HepG2 (cell line): ENCODE measurements around the gene CMTM1. TPM values are rescaled to one million over a fixed set of nuclear protein-coding genes. Genes with fewer than 3 reads are reported as not detected.

Experiments
- ATAC-seq: fragments of 200-7000 bp; cut with Tn5 transposase; 3 replicates; pipeline ENCODE4 v1.9.1; 2020; ENCODE audit warnings: mild to moderate bottlenecking, moderate library complexity
- BruUV-seq: library from RNA; stranded (reverse); fragments of 400-500 nt; replicated peaks from 2 replicates; lab custom pipeline; 2021; lab: Mats Ljungman, UMichigan
- CTCF ChIA-PET: fragments of 300-600 bp; formaldehyde crosslinking; extraction: SDS; loops from one replicate; lab custom pipeline; 2021; ENCODE audit warnings: low total read pairs, inconsistent platforms, low intra/inter-chr PET ratio; lab: Yijun Ruan, JAX
- POLR2A ChIA-PET: fragments of 350-600 bp; sonication (Branson Sonifier 250); formaldehyde crosslinking; loops from one replicate; lab custom pipeline; 2020; ENCODE audit warnings: antibody characterized with exemption, inconsistent platforms; lab: Yijun Ruan, JAX
- DNase-seq: peaks from one replicate; pipeline ENCODE4 v3.0.0-alpha.2; 2015; ENCODE audit warnings: low spot score
- FAIRE-seq: peaks from 3 replicates; lab custom pipeline; 2011; peaks lifted over from hg19 to GRCh38; lab: Jason Lieb, UNC
- H2AFZ ChIP-seq: one replicate; pipeline ENCODE4 v1.6.1; 2011; ENCODE audit warnings: low read length, inconsistent platforms
- H3K27ac ChIP-seq: fragments of 300-600 bp; 3 replicates; pipeline ENCODE4 v1.8.0; 2011; ENCODE audit warnings: mixed run types, mild to moderate bottlenecking, mixed read lengths, low read length, inconsistent platforms; ENCODE audit not compliant: insufficient read depth; ENCODE audit errors: extremely low read length
- H3K27me3 ChIP-seq, 2 experiments: fragments of 200-600 bp in 1 of 2; 2 replicates in 1 of 2; 3 replicates in 1 of 2; pipeline versions ENCODE4 v1.6.0 to v1.8.0; 2011; ENCODE audit warnings: low read length in 2 of 2, mild to moderate bottlenecking in 2 of 2, moderate library complexity in 2 of 2, inconsistent platforms in 1 of 2; ENCODE audit not compliant: insufficient read depth in 2 of 2, control insufficient read depth in 1 of 2
- H3K36me3 ChIP-seq, 2 experiments: fragments of 200-600 bp in 1 of 2; replicated peaks in 1 of 2; 2 replicates in 1 of 2; 3 replicates in 1 of 2; pipeline versions ENCODE4 v1.5.1 to v1.8.0; 2011; ENCODE audit warnings: low read length in 2 of 2, inconsistent platforms in 1 of 2; ENCODE audit not compliant: insufficient read depth in 2 of 2, control insufficient read depth in 1 of 2
- H3K4me1 ChIP-seq: 2 replicates; pipeline ENCODE4 v1.5.1; 2012; ENCODE audit warnings: low read length, inconsistent platforms; ENCODE audit not compliant: insufficient read depth
- H3K4me2 ChIP-seq: 2 replicates; pipeline ENCODE4 v1.6.0; 2011; ENCODE audit warnings: low read depth, low read length, inconsistent platforms
- H3K4me3 ChIP-seq, 3 experiments: fragments of 200-600 bp in 1 of 3; sonication (generic), shearing (Covaris generic) in 1 of 3; replicated peaks in 1 of 3; 2 replicates each; pipeline ENCODE4 v1.5.1; 2011 to 2016; ENCODE audit warnings: low read length in 3 of 3, inconsistent platforms in 2 of 3, low read depth in 2 of 3, mild to moderate bottlenecking in 2 of 3, control low read depth in 1 of 3, mixed read lengths in 1 of 3; ENCODE audit not compliant: insufficient read depth in 1 of 3
- H3K79me2 ChIP-seq: one replicate; pipeline ENCODE4 v1.6.1; 2011; ENCODE audit warnings: low read length, inconsistent platforms; ENCODE audit not compliant: insufficient read depth
- H3K9ac ChIP-seq: 2 replicates; pipeline ENCODE4 v1.6.0; 2011; ENCODE audit warnings: mild to moderate bottlenecking, low read depth, low read length, inconsistent platforms; ENCODE audit not compliant: insufficient read depth
- H3K9me3 ChIP-seq: 2 replicates; pipeline ENCODE4 v1.5.1; 2012; ENCODE audit warnings: mild to moderate bottlenecking, low read length
- H4K20me1 ChIP-seq: 2 replicates; pipeline ENCODE4 v1.6.0; 2011; ENCODE audit warnings: inconsistent platforms, mild to moderate bottlenecking, low read length, moderate library complexity; ENCODE audit not compliant: insufficient read depth
- ARID2 ChIP-seq: sonication (generic); formaldehyde crosslinking; IDR thresholded peaks from 2 replicates; pipeline ENCODE4 v1.8.1; 2022; ENCODE audit warnings: mild to moderate bottlenecking, missing genetic modification reagents, borderline replicate concordance
- HNF1B ChIP-seq: sonication (generic); formaldehyde crosslinking; IDR thresholded peaks from 2 replicates; pipeline ENCODE4 v1.5.1; 2020; ENCODE audit warnings: mild to moderate bottlenecking, moderate library complexity, missing genetic modification reagents
- MAZ ChIP-seq, 2 experiments: sonication (generic) in 1 of 2; formaldehyde crosslinking in 1 of 2; IDR thresholded peaks; 2 replicates each; pipeline versions ENCODE4 v1.5.0 to v1.6.1; 2012 to 2020; ENCODE audit warnings: low read depth in 2 of 2, mild to moderate bottlenecking in 2 of 2, borderline replicate concordance in 1 of 2, improper control_type of control experiment in 1 of 2, low read length in 1 of 2, missing genetic modification reagents in 1 of 2, moderate library complexity in 1 of 2
- MTERF4 ChIP-seq: sonication (generic); formaldehyde crosslinking; IDR thresholded peaks from 2 replicates; pipeline ENCODE4 v1.8.0; 2023; ENCODE audit warnings: mild to moderate bottlenecking, missing genetic modification reagents
- TOE1 ChIP-seq: sonication (generic); formaldehyde crosslinking; IDR thresholded peaks from 2 replicates; pipeline ENCODE4 v1.4.0; 2020; ENCODE audit warnings: mild to moderate bottlenecking, missing genetic modification reagents
- ZBTB38 ChIP-seq: sonication (generic); formaldehyde crosslinking; IDR thresholded peaks from 2 replicates; pipeline ENCODE4 v1.5.1; 2020; ENCODE audit warnings: mild to moderate bottlenecking, missing genetic modification reagents
- ZNF687 ChIP-seq: sonication (generic); formaldehyde crosslinking; IDR thresholded peaks from 2 replicates; pipeline ENCODE4 v1.5.1; 2020; ENCODE audit warnings: mild to moderate bottlenecking, missing genetic modification reagents, moderate library complexity
- ZNF737 ChIP-seq: sonication (generic); formaldehyde crosslinking; IDR thresholded peaks from 2 replicates; pipeline ENCODE4 v1.5.0; 2020; ENCODE audit warnings: missing genetic modification reagents, mild to moderate bottlenecking, borderline replicate concordance
- ZSCAN21 ChIP-seq: sonication (generic); formaldehyde crosslinking; IDR thresholded peaks from 2 replicates; pipeline ENCODE4 v1.8.0; 2022; ENCODE audit warnings: mild to moderate bottlenecking, missing genetic modification reagents, moderate library complexity, borderline replicate concordance
- WGBS: methylation state at CpG from one replicate; pipeline ENCODE4 v1.1.6; 2017; ENCODE audit warnings: low lambda C conversion rate; 5-methylcytosine and 5-hydroxymethylcytosine counted together
- in situ Hi-C: cut with HindIII; loops from 2 replicates; pipeline ENCODE4 v1.10.0; 2017; ENCODE audit warnings: low pct_unique_long_range_greater_than_20kb; ENCODE audit not compliant: extremely low pct_ligation_motif_present
- intact Hi-C: fragments of 100-400 bp; cut with micrococcal nuclease; formaldehyde crosslinking; loops from one replicate; pipeline ENCODE4 v1.10.0; 2022; ENCODE audit not compliant: unreplicated experiment
- polyA plus RNA-seq, 8 experiments: library from polyadenylated mRNA; depleted of rRNA in 3 of 8; stranded (reverse) in 7 of 8; unstranded in 1 of 8; fragments of >200 nt; fragmentation: Illumina TruSeq in 4 of 8; extraction: Trizol in 4 of 8; gene quantifications; 2 replicates each; pipeline versions ENCODE4 v1.2.1 to v1.2.3, GENCODE V29; 2011 to 2016; ENCODE audit warnings: low read depth in 4 of 8, missing spikeins in 1 of 8, mixed read lengths in 1 of 8; ENCODE audit not compliant: insufficient read depth in 1 of 8
- total RNA-seq, 5 experiments: library from RNA; depleted of rRNA; stranded (reverse); fragments of >200 nt; fragmentation: Illumina TruSeq; extraction: Trizol; gene quantifications; 2 replicates each; pipeline ENCODE4 v1.2.3, GENCODE V29; 2016; ENCODE audit warnings: low read depth in 1 of 5
- TF ChIP-seq, protein P1 (sequence below): sonication (generic); formaldehyde crosslinking; IDR thresholded peaks from 2 replicates; pipeline ENCODE4 v1.4.0; 2020; ENCODE audit warnings: mild to moderate bottlenecking, missing genetic modification reagents

Gene CMTM1
- total and polyA plus RNA-seq, 2 of the 13 experiments (the other 11 are each of a cell fraction or from before 2014, with no cell fraction given) = 1.7 to 2.9 TPM

GRCh38 chr16:66616169-66616568 is 49.9 kb downstream of the CMTM1 start (continued):
- TF ChIP-seq HNF1B (CRISPR knock-in tag) = no peak

GRCh38 chr16:66616592-66616991 is 50.4 kb downstream of the CMTM1 start:
- intact Hi-C loops (no loop called here), in situ Hi-C loops (no loop called here)
- Histone ChIP-seq H3K4me1 (peaks cover 36% of the 10 kb centered on the region), H3K9me3 (no peaks in the 10 kb centered on the region), H3K4me2 (no peak overlapping the region), H4K20me1 (no peaks in the 10 kb centered on the region), H3K36me3 (peaks cover 6 to 31% of the 10 kb centered on the region in 2 experiments), H3K27me3 (no peaks in the 10 kb centered on the region), H2AFZ (no peak overlapping the region), H3K79me2 (no peaks in the 10 kb centered on the region), H3K9ac (no peak overlapping the region), H3K4me3 (no peak overlapping the region), H3K27ac (peak overlapping the region; percentile 0)
- DNase-seq (no peak), ATAC-seq (peak; percentile 28), FAIRE-seq (no peak)
- TF ChIP-seq, protein P1, sequence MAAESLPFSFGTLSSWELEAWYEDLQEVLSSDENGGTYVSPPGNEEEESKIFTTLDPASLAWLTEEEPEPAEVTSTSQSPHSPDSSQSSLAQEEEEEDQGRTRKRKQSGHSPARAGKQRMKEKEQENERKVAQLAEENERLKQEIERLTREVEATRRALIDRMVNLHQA (CRISPR knock-in tag) = no peak
- TF ChIP-seq MTERF4 (CRISPR knock-in tag) = 0 out of 2 replicates have a peak, but pooled peaks have one; percentile 70
- TF ChIP-seq ZNF687 (CRISPR knock-in tag) = peak; percentile 30
- no peak for TF ChIP-seq ARID2 (CRISPR knock-in tag)
- TF ChIP-seq ZSCAN21 (CRISPR knock-in tag) = 0 out of 2 replicates have a peak, but pooled peaks have one; percentile 24
- 0 out of 2 replicates have a peak, but pooled peaks have one; percentile 29 for TF ChIP-seq HNF1B (CRISPR knock-in tag)
- TF ChIP-seq ZBTB38 (CRISPR knock-in tag) = peak; percentile 44; the same call in 1 of the 2 replicates
- TF ChIP-seq ZNF737 (CRISPR knock-in tag) = peak; percentile 61; the same call in 1 of the 2 replicates
- TF ChIP-seq MAZ (IDR thresholded peaks at IDR 0.05; ENCODE audit: borderline replicate concordance, low read depth, low read length) = no peak
- 0 out of 2 replicates have a peak, but pooled peaks have one; percentile 23 for TF ChIP-seq MAZ (CRISPR knock-in tag; IDR thresholded peaks at IDR 0.05; ENCODE audit: low read depth)
- no peak for TF ChIP-seq TOE1 (CRISPR knock-in tag)
- WGBS = 86% methylated on average over 9 of the region's 9 CpGs
- ChIA-PET CTCF (no interaction called here), POLR2A (interaction anchor here (1.7 kb wide), 1 partner anchor 8 kb away, joined by 4 read pairs; no protein-coding TSS in a partner anchor)
- BruUV-seq = no TSS peak
